ENCODE results near the gene KCNAB2. TPM values are rescaled to one million over a fixed set of nuclear protein-coding genes. Genes with fewer than 3 reads are reported as not detected.

Gene KCNAB2
- total RNA-seq, 2 donors from 2014 or later: 4.7 to 6.4 TPM

- no peaks in the 10 kb centered on the region for H3K4me1 ChIP-seq
- H3K36me3 ChIP-seq: no peaks in the 10 kb centered on the region
- intact Hi-C loops (cut with DNase I): no loop called here
- DNase-seq: no peak
- H3K4me3 ChIP-seq: no peak overlapping the region
- no peak overlapping the region for H3K9ac ChIP-seq (ENCODE audit: low read depth in 2 of 2, low read length in 2 of 2)
- TF ChIP-seq CTCF (IDR thresholded peaks at IDR 0.05): no peak
- no peaks in the 10 kb centered on the region for H3K27me3 ChIP-seq
- no peaks in the 10 kb centered on the region for H3K9me3 ChIP-seq
- no peak overlapping the region for H3K27ac ChIP-seq
These were observed 54.4 kb downstream of the KCNAB2 start for GRCh38 chr1:6099787-6100765.

DNA sequence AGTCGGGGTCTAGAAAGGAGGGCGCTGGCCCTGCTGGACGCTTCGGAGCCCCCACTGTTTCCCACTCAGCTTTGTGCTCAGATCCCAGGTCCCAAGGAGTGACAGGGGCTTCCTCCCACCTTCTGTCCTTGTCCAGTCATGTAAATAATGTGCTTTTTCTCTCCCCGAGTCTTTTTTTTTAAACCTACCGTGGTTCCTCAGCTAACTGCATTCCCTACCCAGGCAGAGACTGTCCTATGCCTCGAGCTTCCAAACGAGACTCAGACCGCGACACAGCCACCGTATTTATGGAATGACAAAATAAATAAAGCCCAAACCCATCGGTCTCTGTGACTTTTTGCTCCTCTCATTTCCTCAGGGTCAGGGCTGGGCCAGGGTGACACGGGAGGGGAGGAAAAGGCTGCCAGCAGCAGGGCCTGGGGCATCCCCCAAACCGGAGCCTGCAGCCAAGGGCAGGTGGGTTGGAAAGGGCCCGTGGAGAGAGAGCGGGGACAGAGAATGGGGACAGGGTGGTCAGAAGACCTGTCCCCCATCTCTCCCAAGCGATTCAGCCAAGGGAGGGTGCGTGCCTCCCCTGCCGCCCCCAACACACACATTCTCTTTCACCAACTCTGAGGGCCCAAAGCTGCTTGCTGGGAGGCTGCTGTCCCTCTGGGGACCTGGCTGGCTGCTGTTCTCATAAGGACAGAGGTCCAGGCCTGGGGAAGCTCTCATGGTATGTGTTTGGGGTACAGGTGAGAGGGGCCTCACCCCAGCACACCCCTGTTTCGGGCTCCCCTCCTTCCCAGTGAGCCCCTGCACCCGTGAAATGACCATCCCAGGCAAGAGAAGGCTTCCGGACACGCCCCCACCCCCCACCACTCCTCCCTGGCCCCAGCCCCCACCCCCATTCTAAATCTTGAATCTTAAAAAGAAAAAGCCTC, 55.4 kb downstream of the KCNAB2 start:
- no peak for DNase-seq
- Histone ChIP-seq H3K4me1 (no peaks in the 10 kb centered on the region), H3K27me3 (no peaks in the 10 kb centered on the region), H3K4me3 (no peak overlapping the region), H3K27ac (no peak overlapping the region), H3K9ac (ENCODE audit: low read depth in 2 of 2, low read length in 2 of 2) (no peak overlapping the region), H3K36me3 (no peaks in the 10 kb centered on the region), H3K9me3 (no peaks in the 10 kb centered on the region)
- no peak for TF ChIP-seq CTCF (IDR thresholded peaks at IDR 0.05)
- intact Hi-C loops (cut with DNase I): no loop called here

DNA sequence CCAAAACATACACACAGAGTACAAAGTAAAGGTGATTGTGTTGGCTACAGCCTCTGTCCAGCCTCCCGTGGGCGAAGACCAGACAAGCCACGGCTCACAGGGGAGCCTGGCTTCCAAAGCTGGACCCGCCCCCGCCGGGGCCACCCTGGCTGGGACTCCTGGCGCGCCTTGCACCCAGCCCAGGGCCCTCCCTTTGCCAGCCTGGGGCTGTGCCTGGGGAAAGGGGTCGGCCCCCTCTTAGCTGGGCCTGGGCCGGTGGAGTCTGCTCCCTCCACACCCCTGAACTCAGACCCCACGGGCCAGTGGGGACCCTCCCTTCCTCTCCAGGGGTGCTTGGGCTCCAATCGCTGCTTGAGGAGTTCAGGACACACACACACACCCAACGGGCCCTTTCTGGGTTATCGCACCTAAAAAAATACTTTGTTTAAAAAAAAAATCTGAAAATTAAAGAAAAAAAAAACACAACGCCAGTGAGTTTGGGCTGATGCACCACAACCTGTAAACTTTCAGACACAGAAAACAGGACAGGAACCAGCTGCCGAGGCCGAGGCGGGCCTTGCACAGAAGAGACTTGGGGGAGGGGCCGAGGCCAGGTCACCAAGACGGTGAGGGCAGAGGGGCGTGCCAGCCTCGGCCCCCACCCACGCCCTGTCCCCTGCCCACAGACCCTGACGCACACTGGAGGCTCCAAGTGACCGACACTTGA, 56.3 kb downstream of the KCNAB2 start:
- Histone ChIP-seq H3K27ac (no peak overlapping the region), H3K27me3 (no peaks in the 10 kb centered on the region), H3K36me3 (no peaks in the 10 kb centered on the region), H3K9me3 (no peaks in the 10 kb centered on the region), H3K4me3 (no peak overlapping the region), H3K9ac (ENCODE audit: low read depth in 2 of 2, low read length in 2 of 2) (no peak overlapping the region), H3K4me1 (no peaks in the 10 kb centered on the region)
- TF ChIP-seq CTCF (IDR thresholded peaks at IDR 0.05): no peak
- intact Hi-C loops (cut with DNase I): no loop called here
- DNase-seq: no peak

- intact Hi-C loops (cut with DNase I): no loop called here
- DNase-seq: no peak
- Histone ChIP-seq H3K4me1 (no peaks in the 10 kb centered on the region), H3K4me3 (no peak overlapping the region), H3K9me3 (no peaks in the 10 kb centered on the region), H3K27me3 (no peaks in the 10 kb centered on the region), H3K27ac (no peak overlapping the region), H3K9ac (ENCODE audit: low read depth in 2 of 2, low read length in 2 of 2) (no peak overlapping the region), H3K36me3 (no peaks in the 10 kb centered on the region)
- TF ChIP-seq CTCF (IDR thresholded peaks at IDR 0.05): no peak
These were observed 56.8 kb downstream of the KCNAB2 start for GRCh38 chr1:6102532-6102845.
